ENCODE data around the gene TNFSF8. TPM values are rescaled to one million over a fixed set of nuclear protein-coding genes. Genes with fewer than 3 reads are reported as not detected.

The TNFSF8 gene
- total and polyA plus RNA-seq, 9 of the 15 experiments (the other 6 are each of a cell fraction or from before 2014, with no cell fraction given): 0.09 TPM; not detected in 8

GRCh38 chr9:114935119-114935518 lies 4.7 kb upstream of the TNFSF8 start:
- ChIA-PET POLR2A (no interaction called here), CTCF (ENCODE audit: low intra/inter-chr PET ratio) (interaction anchor here (0.6 kb wide), 1 partner anchor 70 kb away, joined by 3 read pairs; no protein-coding TSS in a partner anchor)
- BruUV-seq (replicated peaks): no TSS peak
- ATAC-seq (no peak), DNase-seq (ENCODE audit: extremely low read depth in 1 of 4, low spot score in 3 of 4) (no peak), FAIRE-seq (no peak)
- intact Hi-C loops (cut with micrococcal nuclease) (no loop called here), in situ Hi-C loops (cut with MboI) (no loop called here)
- Histone ChIP-seq H3K36me3 (ENCODE audit: control insufficient read depth, insufficient read depth, low read length) (no peaks in the 10 kb centered on the region), H3K79me2 (ENCODE audit: control insufficient read depth, insufficient read depth, low read length) (no peaks in the 10 kb centered on the region), H2AFZ (ENCODE audit: low read depth, low read length) (no peak overlapping the region), H3K9me1 (ENCODE audit: control insufficient read depth, insufficient read depth, low read length) (no peaks in the 10 kb centered on the region), H3K4me3 (no peak overlapping the region), H3K9me3 (replicated peaks; ENCODE audit: control insufficient read depth, insufficient read depth, low read depth, low read length) (no peaks in the 10 kb centered on the region), H3K9ac (ENCODE audit: insufficient read depth in 1 of 2, low read depth in 2 of 2, low read length in 2 of 2) (no peak overlapping the region), H3K4me1 (replicated peaks in 1 of 2; ENCODE audit: control insufficient read depth in 2 of 2, insufficient read depth in 2 of 2, low read length in 2 of 2) (no peaks in the 10 kb centered on the region), H3K4me2 (ENCODE audit: insufficient read depth, low read length) (no peak overlapping the region), H4K20me1 (replicated peaks; ENCODE audit: control insufficient read depth, insufficient read depth, low read length) (no peaks in the 10 kb centered on the region; the same call in 1 of the 2 replicates), H3K27me3 (ENCODE audit: control insufficient read depth in 2 of 2, insufficient read depth in 2 of 2, low read length in 2 of 2) (no peaks in the 10 kb centered on the region; a peak in 1 of 5 replicates), H3K27ac (ENCODE audit: extremely low read depth, low read depth, low read length) (no peak overlapping the region)
- 3% methylated on average over 3 of the region's 3 CpGs for WGBS (ENCODE audit: insufficient coverage, low coverage, missing lambda C conversion rate)
- TF ChIP-seq ZNF280A (IDR thresholded peaks at IDR 0.05; ENCODE audit: low read depth, partially characterized antibody) (no peak), NR0B1 (IDR thresholded peaks at IDR 0.05; ENCODE audit: partially characterized antibody) (no peak), ZNF551 (CRISPR knock-in tag; IDR thresholded peaks at IDR 0.05) (no peak), ZNF76 (CRISPR knock-in tag; IDR thresholded peaks at IDR 0.05; ENCODE audit: borderline replicate concordance) (no peak), ID3 (CRISPR knock-in tag; IDR thresholded peaks at IDR 0.05) (no peak), ID3 (tag; IDR thresholded peaks at IDR 0.05) (no peak), RFX5 (IDR thresholded peaks at IDR 0.05; ENCODE audit: low read depth, low read length) (no peak), MCM5 (IDR thresholded peaks at IDR 0.05; ENCODE audit: low read depth) (no peak), TCF15 (CRISPR knock-in tag; IDR thresholded peaks at IDR 0.05) (no peak), NFE2L1 (tag; IDR thresholded peaks at IDR 0.05; ENCODE audit: borderline replicate concordance, low read depth) (no peak), IRF1 (CRISPR knock-in tag; IDR thresholded peaks at IDR 0.05; ENCODE audit: borderline replicate concordance) (no peak), CEBPZ (IDR thresholded peaks at IDR 0.05; ENCODE audit: borderline replicate concordance, low read depth, low read length) (no peak), BCOR (IDR thresholded peaks at IDR 0.05) (no peak)
